ENCODE data around the gene GATB.

The GATB gene

GRCh38 chr4:151675411-151675971 lies 85.3 kb downstream of the GATB start:
- DNase-seq (ENCODE audit: low read depth in 1 of 2, low spot score in 1 of 2) = no peak
- H3K27me3 ChIP-seq (ENCODE audit: insufficient read depth, poor library complexity, severe bottlenecking) = no peaks in the 10 kb centered on the region

GRCh38 chr4:151674804-151675391 lies 85.9 kb downstream of the GATB start:
- H3K27me3 ChIP-seq (ENCODE audit: insufficient read depth, poor library complexity, severe bottlenecking) = no peaks in the 10 kb centered on the region
- DNase-seq (ENCODE audit: low read depth in 1 of 2, low spot score in 1 of 2) = no peak
- TF ChIP-seq POLR2AphosphoS5 (IDR thresholded peaks at IDR 0.05; ENCODE audit: low read depth) (no peak), SPI1 (IDR thresholded peaks at IDR 0.05; ENCODE audit: borderline replicate concordance, low read depth) (no peak), GABPA (IDR thresholded peaks at IDR 0.05; ENCODE audit: low read depth) (no peak), REST (IDR thresholded peaks at IDR 0.05; ENCODE audit: insufficient replicate concordance, low read depth) (no peak)
- TF ChIP-seq, protein P1, sequence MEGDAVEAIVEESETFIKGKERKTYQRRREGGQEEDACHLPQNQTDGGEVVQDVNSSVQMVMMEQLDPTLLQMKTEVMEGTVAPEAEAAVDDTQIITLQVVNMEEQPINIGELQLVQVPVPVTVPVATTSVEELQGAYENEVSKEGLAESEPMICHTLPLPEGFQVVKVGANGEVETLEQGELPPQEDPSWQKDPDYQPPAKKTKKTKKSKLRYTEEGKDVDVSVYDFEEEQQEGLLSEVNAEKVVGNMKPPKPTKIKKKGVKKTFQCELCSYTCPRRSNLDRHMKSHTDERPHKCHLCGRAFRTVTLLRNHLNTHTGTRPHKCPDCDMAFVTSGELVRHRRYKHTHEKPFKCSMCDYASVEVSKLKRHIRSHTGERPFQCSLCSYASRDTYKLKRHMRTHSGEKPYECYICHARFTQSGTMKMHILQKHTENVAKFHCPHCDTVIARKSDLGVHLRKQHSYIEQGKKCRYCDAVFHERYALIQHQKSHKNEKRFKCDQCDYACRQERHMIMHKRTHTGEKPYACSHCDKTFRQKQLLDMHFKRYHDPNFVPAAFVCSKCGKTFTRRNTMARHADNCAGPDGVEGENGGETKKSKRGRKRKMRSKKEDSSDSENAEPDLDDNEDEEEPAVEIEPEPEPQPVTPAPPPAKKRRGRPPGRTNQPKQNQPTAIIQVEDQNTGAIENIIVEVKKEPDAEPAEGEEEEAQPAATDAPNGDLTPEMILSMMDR (IDR thresholded peaks at IDR 0.05; ENCODE audit: insufficient read depth, low read length) = no peak
- H3K27ac ChIP-seq (replicated peaks) = no peak overlapping the region
- no peak overlapping the region for H3K4me3 ChIP-seq (replicated peaks; ENCODE audit: insufficient read depth, low read length)

More at GRCh38 chr4:151675411-151675971, 85.3 kb downstream of the GATB start:
- TF ChIP-seq GABPA (IDR thresholded peaks at IDR 0.05; ENCODE audit: low read depth) = no peak
- TF ChIP-seq POLR2AphosphoS5 (IDR thresholded peaks at IDR 0.05; ENCODE audit: low read depth) = no peak
- TF ChIP-seq, protein P1 (IDR thresholded peaks at IDR 0.05; ENCODE audit: insufficient read depth, low read length) = no peak
- TF ChIP-seq SPI1 (IDR thresholded peaks at IDR 0.05; ENCODE audit: borderline replicate concordance, low read depth) = no peak
- TF ChIP-seq REST (IDR thresholded peaks at IDR 0.05; ENCODE audit: insufficient replicate concordance, low read depth) = no peak
- Histone ChIP-seq H3K27ac (replicated peaks) (no peak overlapping the region), H3K4me3 (replicated peaks; ENCODE audit: insufficient read depth, low read length) (no peak overlapping the region)

GRCh38 chr4:151673908-151674520 lies 86.8 kb downstream of the GATB start:
- H3K27me3 ChIP-seq (ENCODE audit: insufficient read depth, poor library complexity, severe bottlenecking) = no peaks in the 10 kb centered on the region

More at GRCh38 chr4:151673908-151674520, 86.8 kb downstream of the GATB start:
- TF ChIP-seq SPI1 (IDR thresholded peaks at IDR 0.05; ENCODE audit: borderline replicate concordance, low read depth) = no peak
- TF ChIP-seq REST (IDR thresholded peaks at IDR 0.05; ENCODE audit: insufficient replicate concordance, low read depth) = no peak
- TF ChIP-seq, protein P1 (IDR thresholded peaks at IDR 0.05; ENCODE audit: insufficient read depth, low read length) = no peak
- TF ChIP-seq POLR2AphosphoS5 (IDR thresholded peaks at IDR 0.05; ENCODE audit: low read depth) = no peak
- TF ChIP-seq GABPA (IDR thresholded peaks at IDR 0.05; ENCODE audit: low read depth) = no peak
- no peak overlapping the region for H3K27ac ChIP-seq (replicated peaks)
- H3K4me3 ChIP-seq (replicated peaks; ENCODE audit: insufficient read depth, low read length) = no peak overlapping the region
- DNase-seq (ENCODE audit: low read depth in 1 of 2, low spot score in 1 of 2) = no peak

Measured in HL-60 (cell line).